WI38 (cell line): ENCODE data around the gene GATB.

ENCODE experiments used
- H3K4me3 ChIP-seq: 2 replicates; pipeline ENCODE4 v1.5.1; 2011; ENCODE audit warnings: low read depth, mild to moderate bottlenecking, control low read depth, low read length
- CTCF ChIP-seq: IDR thresholded peaks from 2 replicates; pipeline ENCODE4 v1.5.1; 2012; ENCODE audit warnings: low read depth, mild to moderate bottlenecking, control low read depth, low read length

Gene GATB

GRCh38 chr4:151700566-151701316 lies 60.1 kb downstream of the GATB start:
- no peak for TF ChIP-seq CTCF
- H3K4me3 ChIP-seq: no peak overlapping the region

- H3K4me3 ChIP-seq: no peak overlapping the region
- no peak for TF ChIP-seq CTCF
These were observed 62.6 kb downstream of the GATB start for GRCh38 chr4:151698213-151698612.

GRCh38 chr4:151694961-151695720 lies 65.7 kb downstream of the GATB start:
- TF ChIP-seq CTCF: no peak
- H3K4me3 ChIP-seq: no peak overlapping the region

- no peak for TF ChIP-seq CTCF
- H3K4me3 ChIP-seq: no peak overlapping the region
These were observed 67.8 kb downstream of the GATB start for GRCh38 chr4:151692821-151693673.

GRCh38 chr4:151692443-151692782 lies 68.4 kb downstream of the GATB start:
- TF ChIP-seq CTCF: no peak
- no peak overlapping the region for H3K4me3 ChIP-seq

- no peak overlapping the region for H3K4me3 ChIP-seq
- TF ChIP-seq CTCF: no peak
These were observed 69.0 kb downstream of the GATB start for GRCh38 chr4:151691639-151692442.
